Rectal smooth muscle tissue (tissue), 1 donor: ENCODE data around the gene LIN7A.
"Not testable (repeated sequence)": the region's sequence is repeated elsewhere in the genome, so short reads cannot be mapped to it uniquely, and the experiment has no call there.

Source experiments
- H3K27ac ChIP-seq: one replicate; pipeline ENCODE4 v1.7.0; 2013; ENCODE audit warnings: low read depth, low read length, inconsistent platforms
- H3K27me3 ChIP-seq: one replicate; pipeline ENCODE4 v1.7.0; 2013; ENCODE audit warnings: low read length; ENCODE audit not compliant: control insufficient read depth, insufficient read depth
- H3K36me3 ChIP-seq: one replicate; pipeline ENCODE4 v1.7.0; 2013; ENCODE audit warnings: low read length; ENCODE audit not compliant: control insufficient read depth, insufficient read depth
- H3K4me1 ChIP-seq: one replicate; pipeline ENCODE4 v1.7.0; 2013; ENCODE audit warnings: low read length; ENCODE audit not compliant: control insufficient read depth, insufficient read depth
- H3K4me3 ChIP-seq: one replicate; pipeline ENCODE4 v1.7.0; 2013; ENCODE audit warnings: low read length
- H3K9ac ChIP-seq: one replicate; pipeline ENCODE4 v1.7.0; 2013; ENCODE audit warnings: low read length

Gene LIN7A

GRCh38 chr12:80909370-80909769 lies 28.4 kb downstream of the LIN7A start:
- H3K27me3 ChIP-seq: no peaks in the 10 kb centered on the region
- H3K27ac ChIP-seq: no peak overlapping the region
- H3K4me1 ChIP-seq: no peaks in the 10 kb centered on the region
- no peak overlapping the region for H3K9ac ChIP-seq
- H3K4me3 ChIP-seq: no peak overlapping the region
- H3K36me3 ChIP-seq: no peaks in the 10 kb centered on the region

GRCh38 chr12:80902711-80903110 lies 35.0 kb downstream of the LIN7A start:
- no peak overlapping the region for H3K27ac ChIP-seq
- H3K4me3 ChIP-seq: no peak overlapping the region
- H3K4me1 ChIP-seq: no peaks in the 10 kb centered on the region
- no peaks in the 10 kb centered on the region for H3K36me3 ChIP-seq
- no peak overlapping the region for H3K9ac ChIP-seq
- H3K27me3 ChIP-seq: no peaks in the 10 kb centered on the region

- no peak overlapping the region for H3K9ac ChIP-seq
- H3K36me3 ChIP-seq: no peaks in the 10 kb centered on the region
- no peak overlapping the region for H3K4me3 ChIP-seq
- H3K27ac ChIP-seq: no peak overlapping the region
- no peaks in the 10 kb centered on the region for H3K27me3 ChIP-seq
- H3K4me1 ChIP-seq: no peaks in the 10 kb centered on the region
Observed at GRCh38 chr12:80901661-80902060, 36.1 kb downstream of the LIN7A start.

GRCh38 chr12:80895240-80895639 lies 42.5 kb downstream of the LIN7A start:
- H3K36me3 ChIP-seq: no peaks in the 10 kb centered on the region
- H3K4me1 ChIP-seq: no peaks in the 10 kb centered on the region
- H3K27ac ChIP-seq: no peak overlapping the region
- H3K27me3 ChIP-seq: no peaks in the 10 kb centered on the region
- no peak overlapping the region for H3K4me3 ChIP-seq
- H3K9ac ChIP-seq: no peak overlapping the region

DNA sequence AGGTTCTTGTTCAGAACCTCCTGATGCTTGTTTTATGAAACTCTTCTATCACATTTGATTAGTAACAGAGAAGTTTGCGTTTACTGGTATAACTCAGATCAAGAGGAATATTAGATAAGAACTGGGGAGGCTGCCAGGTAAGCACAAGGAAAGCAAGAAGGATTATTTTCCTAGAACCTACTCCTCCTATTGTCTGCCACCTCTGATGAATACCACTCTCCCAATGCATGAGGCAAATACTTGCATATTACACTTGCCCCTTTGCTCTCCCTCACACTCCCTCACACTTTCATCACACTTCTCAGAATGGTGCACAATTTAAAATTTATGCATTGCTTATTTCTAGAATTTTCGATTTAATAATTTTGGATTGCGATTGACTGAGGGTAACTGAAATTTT lies 43.6 kb downstream of the LIN7A start:
- no peak overlapping the region for H3K9ac ChIP-seq
- no peaks in the 10 kb centered on the region for H3K4me1 ChIP-seq
- no peaks in the 10 kb centered on the region for H3K36me3 ChIP-seq
- H3K4me3 ChIP-seq: no peak overlapping the region
- no peaks in the 10 kb centered on the region for H3K27me3 ChIP-seq
- H3K27ac ChIP-seq: no peak overlapping the region

GRCh38 chr12:80892597-80893445 lies 44.9 kb downstream of the LIN7A start:
- no peaks in the 10 kb centered on the region for H3K36me3 ChIP-seq
- H3K27me3 ChIP-seq: no peaks in the 10 kb centered on the region
- H3K4me1 ChIP-seq: no peaks in the 10 kb centered on the region
- H3K9ac ChIP-seq: no peak overlapping the region
- no peak overlapping the region for H3K27ac ChIP-seq
- H3K4me3 ChIP-seq: no peak overlapping the region

DNA sequence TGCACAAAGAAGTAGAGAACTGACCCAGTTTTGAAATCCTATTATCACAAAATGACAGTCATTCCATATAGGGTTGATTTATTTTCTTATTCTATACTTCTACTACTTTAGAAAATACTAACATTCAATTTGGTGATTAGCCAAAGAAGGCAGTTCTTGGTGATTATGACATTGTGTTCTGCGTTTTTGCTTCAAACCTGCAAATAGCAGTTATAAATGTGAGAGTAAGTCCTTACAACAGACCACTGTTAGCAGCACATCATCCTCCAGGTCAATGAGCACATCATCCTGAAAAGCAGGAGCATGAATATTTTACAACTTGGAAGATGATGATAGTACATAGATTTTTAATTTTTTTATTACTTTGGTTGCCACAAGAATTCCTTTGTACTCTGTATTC lies 53.1 kb downstream of the LIN7A start:
- Histone ChIP-seq H3K4me1 (no peaks in the 10 kb centered on the region), H3K4me3 (no peak overlapping the region), H3K36me3 (no peaks in the 10 kb centered on the region), H3K27me3 (no peaks in the 10 kb centered on the region), H3K27ac (no peak overlapping the region), H3K9ac (no peak overlapping the region)

DNA sequence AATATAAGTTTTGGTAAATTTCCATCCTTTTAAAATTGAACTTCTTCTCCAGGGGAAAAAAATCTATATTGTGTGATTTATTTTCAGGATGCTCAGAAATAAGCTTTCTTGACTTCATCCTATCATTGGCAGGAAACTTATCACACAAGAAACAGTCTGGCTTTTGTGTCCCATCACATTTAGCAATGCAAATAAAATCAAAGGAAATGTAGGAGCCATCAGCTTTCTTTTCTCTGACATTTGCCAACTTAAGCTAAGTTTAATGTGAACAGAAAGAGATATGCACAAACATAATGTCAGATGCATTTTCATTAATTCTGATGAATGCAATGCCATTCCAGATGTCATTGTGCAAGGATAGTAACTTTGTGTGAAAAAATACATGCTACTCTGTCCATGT lies 56.6 kb downstream of the LIN7A start:
- Histone ChIP-seq H3K27ac (no peak overlapping the region), H3K9ac (no peak overlapping the region), H3K4me1 (no peaks in the 10 kb centered on the region), H3K36me3 (no peaks in the 10 kb centered on the region), H3K4me3 (no peak overlapping the region), H3K27me3 (no peaks in the 10 kb centered on the region)

DNA sequence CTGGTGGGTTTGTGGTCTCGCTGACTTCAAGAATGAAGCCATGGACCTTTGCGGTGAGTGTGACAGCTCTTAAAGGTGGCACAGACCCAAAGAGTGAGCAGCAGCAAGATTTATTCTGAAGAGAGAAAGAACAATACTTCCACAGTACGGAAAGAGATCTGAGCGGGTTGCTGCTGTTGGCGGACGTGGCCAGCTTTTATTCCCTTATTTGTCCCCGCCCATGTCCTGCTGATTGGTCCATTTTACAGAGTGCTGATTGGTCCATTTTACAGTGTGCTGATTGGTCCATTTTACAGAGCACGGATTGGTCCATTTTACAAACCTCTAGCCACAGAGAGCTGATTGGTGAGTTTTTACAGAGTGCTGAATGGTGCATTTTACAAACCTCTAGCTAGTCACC lies 59.3 kb downstream of the LIN7A start:
- not testable (repeated sequence) for H3K4me1 ChIP-seq, H3K4me3 ChIP-seq, H3K9ac ChIP-seq, H3K36me3 ChIP-seq, H3K27me3 ChIP-seq, H3K27ac ChIP-seq

DNA sequence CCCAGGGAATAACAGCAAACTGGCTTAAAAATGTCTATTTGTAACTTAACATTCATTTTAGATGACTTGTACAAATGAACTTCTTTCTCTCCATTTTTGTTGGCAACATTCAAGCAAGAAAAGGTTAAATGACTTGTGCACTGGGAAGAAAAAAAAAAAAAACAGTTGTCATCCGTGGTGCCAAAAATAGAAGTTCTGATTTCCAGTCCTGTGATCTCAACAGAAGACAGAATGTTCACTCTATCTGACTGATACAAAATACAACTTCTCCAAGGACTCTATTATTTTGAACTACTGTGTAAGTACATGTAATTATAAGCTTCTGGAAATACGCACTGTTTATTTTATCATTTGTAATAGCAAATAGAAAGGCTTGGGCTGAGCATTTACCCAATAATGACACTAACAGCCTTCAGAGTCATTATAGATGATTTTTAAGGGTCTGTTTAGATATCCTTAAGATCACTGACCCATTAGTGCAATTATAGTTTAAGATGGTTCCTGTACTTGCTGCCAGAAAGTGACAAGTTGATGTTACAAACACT lies 59.9 kb downstream of the LIN7A start:
- Histone ChIP-seq H3K36me3 (no peaks in the 10 kb centered on the region), H3K9ac (no peak overlapping the region), H3K4me3 (no peak overlapping the region), H3K27ac (no peak overlapping the region), H3K4me1 (no peaks in the 10 kb centered on the region), H3K27me3 (no peaks in the 10 kb centered on the region)

DNA sequence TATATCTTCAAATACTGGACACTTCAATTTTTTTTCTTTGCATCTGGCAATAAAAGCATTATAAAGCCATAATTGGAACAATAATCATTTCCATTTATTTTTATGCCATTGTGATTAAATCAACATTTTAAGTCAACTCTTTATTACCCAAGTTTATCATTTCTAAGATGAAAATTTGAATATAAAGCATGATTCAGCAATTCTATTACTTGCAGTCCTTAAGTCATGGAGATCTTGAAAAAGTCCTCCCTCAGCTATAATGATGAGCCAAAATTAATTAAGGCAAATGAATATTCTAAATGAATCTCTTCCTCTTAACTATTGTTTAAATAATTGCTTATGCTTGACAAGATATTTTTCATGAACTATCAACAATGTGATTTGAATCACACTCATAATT lies 65.7 kb downstream of the LIN7A start:
- Histone ChIP-seq H3K9ac (no peak overlapping the region), H3K27ac (no peak overlapping the region)

GRCh38 chr12:80869264-80869663 lies 68.5 kb downstream of the LIN7A start:
- Histone ChIP-seq H3K27ac (no peak overlapping the region), H3K27me3 (no peaks in the 10 kb centered on the region), H3K9ac (no peak overlapping the region), H3K4me3 (no peak overlapping the region), H3K4me1 (no peaks in the 10 kb centered on the region), H3K36me3 (no peaks in the 10 kb centered on the region)

More for the DNA sequence above, 65.7 kb downstream of the LIN7A start:
- Histone ChIP-seq H3K4me3 (no peak overlapping the region), H3K27me3 (no peaks in the 10 kb centered on the region), H3K36me3 (no peaks in the 10 kb centered on the region), H3K4me1 (no peaks in the 10 kb centered on the region)

GRCh38 chr12:80868576-80868975 lies 69.2 kb downstream of the LIN7A start:
- Histone ChIP-seq H3K27me3 (no peaks in the 10 kb centered on the region), H3K9ac (no peak overlapping the region), H3K27ac (no peak overlapping the region), H3K4me1 (no peaks in the 10 kb centered on the region), H3K4me3 (no peak overlapping the region), H3K36me3 (no peaks in the 10 kb centered on the region)
